SK-N-SH treated with all-trans-retinoic acid at 6 μM for 48 hours (cell line): ENCODE data around the gene MUC2.
A peak's percentile ranks its signal among the peaks of the same experiment; 100 is the strongest.

Experiments used
- ATAC-seq: fragments of 200-7000 bp; cut with Tn5 transposase; 3 replicates; pipeline ENCODE4 v1.9.1; 2020; ENCODE audit warnings: mild to moderate bottlenecking, moderate library complexity
- BACH2 ChIP-seq: fragments of 250-450 bp; sonication (Bioruptor Pico); IDR thresholded peaks from 2 replicates; pipeline ENCODE4 v1.9.0; 2021; ENCODE audit warnings: mild to moderate bottlenecking, borderline replicate concordance
- CSDC2 ChIP-seq: fragments of 250-450 bp; sonication (Bioruptor Pico); IDR thresholded peaks from 2 replicates; pipeline ENCODE4 v1.5.0; 2020; ENCODE audit warnings: mild to moderate bottlenecking, moderate library complexity
- CSRNP3 ChIP-seq: fragments of 250-450 bp; sonication (Bioruptor Pico); IDR thresholded peaks from 2 replicates; pipeline ENCODE4 v1.5.1; 2021; ENCODE audit warnings: mild to moderate bottlenecking, moderate library complexity
- ESRRG ChIP-seq: fragments of 250-450 bp; sonication (Bioruptor Pico); IDR thresholded peaks from 2 replicates; pipeline ENCODE4 v1.6.1; 2021; ENCODE audit warnings: mild to moderate bottlenecking
- GLIS3 ChIP-seq: fragments of 250-450 bp; sonication (Bioruptor Pico); IDR thresholded peaks from 2 replicates; pipeline ENCODE4 v1.5.0; 2020; ENCODE audit warnings: mild to moderate bottlenecking, moderate library complexity
- ISL1 ChIP-seq: fragments of 250-450 bp; sonication (Bioruptor Pico); IDR thresholded peaks from 2 replicates; pipeline ENCODE4 v2.1.2; 2022; ENCODE audit warnings: mild to moderate bottlenecking, moderate library complexity
- OSR1 ChIP-seq: fragments of 250-450 bp; sonication (Bioruptor Pico); IDR thresholded peaks from 2 replicates; pipeline ENCODE4 v1.8.0; 2022; ENCODE audit warnings: moderate library complexity, mild to moderate bottlenecking, inconsistent platforms
- POU6F1 ChIP-seq: fragments of 250-450 bp; sonication (Bioruptor Pico); IDR thresholded peaks from 2 replicates; pipeline ENCODE4 v1.8.0; 2021; ENCODE audit warnings: low read depth, mild to moderate bottlenecking, moderate library complexity, borderline replicate concordance
- RARB ChIP-seq: fragments of 250-450 bp; sonication (Bioruptor Pico); IDR thresholded peaks from 2 replicates; pipeline ENCODE4 v1.8.0; 2021; ENCODE audit warnings: mild to moderate bottlenecking, moderate library complexity
- SNAI2 ChIP-seq: fragments of 250-450 bp; sonication (Bioruptor Pico); IDR thresholded peaks from 2 replicates; pipeline ENCODE4 v1.5.0; 2020; ENCODE audit warnings: mild to moderate bottlenecking, moderate library complexity
- TCF4 ChIP-seq: fragments of 250-450 bp; sonication (Bioruptor Pico); IDR thresholded peaks from 2 replicates; pipeline ENCODE4 v1.8.0; 2021; ENCODE audit warnings: mild to moderate bottlenecking, moderate library complexity, borderline replicate concordance
- ZC3H10 ChIP-seq: fragments of 250-450 bp; sonication (Bioruptor Pico); IDR thresholded peaks from 2 replicates; pipeline ENCODE4 v1.5.1; 2021; ENCODE audit warnings: mild to moderate bottlenecking, moderate library complexity
- ZFP3 ChIP-seq: fragments of 250-450 bp; sonication (Bioruptor Pico); IDR thresholded peaks from 2 replicates; pipeline ENCODE4 v1.5.0; 2020; ENCODE audit warnings: mild to moderate bottlenecking, moderate library complexity
- ZFP30 ChIP-seq: fragments of 450-650 bp; formaldehyde crosslinking; IDR thresholded peaks from 2 replicates; pipeline ENCODE4 v1.5.0; 2022; ENCODE audit warnings: mild to moderate bottlenecking, moderate library complexity
- ZNF565 ChIP-seq: fragments of 450-650 bp; formaldehyde crosslinking; conservative IDR thresholded peaks from 2 replicates; pipeline ENCODE4 v1.5.0; 2020; ENCODE audit warnings: low read depth, mild to moderate bottlenecking, moderate library complexity
- ZNF70 ChIP-seq: fragments of 450-650 bp; formaldehyde crosslinking; IDR thresholded peaks from 2 replicates; pipeline ENCODE4 v1.5.0; 2020; ENCODE audit warnings: mild to moderate bottlenecking, moderate library complexity
- ZNF8 ChIP-seq: fragments of 450-650 bp; formaldehyde crosslinking; IDR thresholded peaks from 2 replicates; pipeline ENCODE4 v1.5.0; 2020; ENCODE audit warnings: mild to moderate bottlenecking, moderate library complexity
- TF ChIP-seq, protein P1 (sequence below): fragments of 250-450 bp; sonication (Bioruptor Pico); IDR thresholded peaks from 2 replicates; pipeline ENCODE4 v1.5.0; 2020; ENCODE audit warnings: mild to moderate bottlenecking, moderate library complexity
- TF ChIP-seq, protein P2 (sequence below): fragments of 250-450 bp; sonication (Bioruptor Pico); IDR thresholded peaks from 2 replicates; pipeline ENCODE4 v1.8.0; 2020; ENCODE audit warnings: mild to moderate bottlenecking, moderate library complexity, borderline replicate concordance
- TF ChIP-seq, protein P3 (sequence below): fragments of 250-450 bp; sonication (Bioruptor Pico); IDR thresholded peaks from 2 replicates; pipeline ENCODE4 v1.5.1; 2020; ENCODE audit warnings: low read depth, mild to moderate bottlenecking, moderate library complexity

MUC2 gene

GRCh38 chr11:1073261-1073724, 1.4 kb upstream of the MUC2 start:
- ATAC-seq: peak; percentile 30
- TF ChIP-seq OSR1 (CRISPR knock-in tag): no peak
- TF ChIP-seq BACH2 (CRISPR knock-in tag): no peak
- no peak for TF ChIP-seq SNAI2 (CRISPR knock-in tag)
- no peak for TF ChIP-seq CSRNP3 (CRISPR knock-in tag)
- TF ChIP-seq, protein P1, sequence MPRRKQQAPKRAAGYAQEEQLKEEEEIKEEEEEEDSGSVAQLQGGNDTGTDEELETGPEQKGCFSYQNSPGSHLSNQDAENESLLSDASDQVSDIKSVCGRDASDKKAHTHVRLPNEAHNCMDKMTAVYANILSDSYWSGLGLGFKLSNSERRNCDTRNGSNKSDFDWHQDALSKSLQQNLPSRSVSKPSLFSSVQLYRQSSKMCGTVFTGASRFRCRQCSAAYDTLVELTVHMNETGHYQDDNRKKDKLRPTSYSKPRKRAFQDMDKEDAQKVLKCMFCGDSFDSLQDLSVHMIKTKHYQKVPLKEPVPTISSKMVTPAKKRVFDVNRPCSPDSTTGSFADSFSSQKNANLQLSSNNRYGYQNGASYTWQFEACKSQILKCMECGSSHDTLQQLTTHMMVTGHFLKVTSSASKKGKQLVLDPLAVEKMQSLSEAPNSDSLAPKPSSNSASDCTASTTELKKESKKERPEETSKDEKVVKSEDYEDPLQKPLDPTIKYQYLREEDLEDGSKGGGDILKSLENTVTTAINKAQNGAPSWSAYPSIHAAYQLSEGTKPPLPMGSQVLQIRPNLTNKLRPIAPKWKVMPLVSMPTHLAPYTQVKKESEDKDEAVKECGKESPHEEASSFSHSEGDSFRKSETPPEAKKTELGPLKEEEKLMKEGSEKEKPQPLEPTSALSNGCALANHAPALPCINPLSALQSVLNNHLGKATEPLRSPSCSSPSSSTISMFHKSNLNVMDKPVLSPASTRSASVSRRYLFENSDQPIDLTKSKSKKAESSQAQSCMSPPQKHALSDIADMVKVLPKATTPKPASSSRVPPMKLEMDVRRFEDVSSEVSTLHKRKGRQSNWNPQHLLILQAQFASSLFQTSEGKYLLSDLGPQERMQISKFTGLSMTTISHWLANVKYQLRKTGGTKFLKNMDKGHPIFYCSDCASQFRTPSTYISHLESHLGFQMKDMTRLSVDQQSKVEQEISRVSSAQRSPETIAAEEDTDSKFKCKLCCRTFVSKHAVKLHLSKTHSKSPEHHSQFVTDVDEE: no peak
- no peak for TF ChIP-seq ZC3H10 (CRISPR knock-in tag)
- TF ChIP-seq ISL1 (CRISPR knock-in tag): no peak
- no peak for TF ChIP-seq ZNF565 (CRISPR knock-in tag)
- no peak for TF ChIP-seq GLIS3
- no peak for TF ChIP-seq CSDC2 (CRISPR knock-in tag)
- no peak for TF ChIP-seq POU6F1 (CRISPR knock-in tag)
- TF ChIP-seq TCF4 (CRISPR knock-in tag): no peak

DNA sequence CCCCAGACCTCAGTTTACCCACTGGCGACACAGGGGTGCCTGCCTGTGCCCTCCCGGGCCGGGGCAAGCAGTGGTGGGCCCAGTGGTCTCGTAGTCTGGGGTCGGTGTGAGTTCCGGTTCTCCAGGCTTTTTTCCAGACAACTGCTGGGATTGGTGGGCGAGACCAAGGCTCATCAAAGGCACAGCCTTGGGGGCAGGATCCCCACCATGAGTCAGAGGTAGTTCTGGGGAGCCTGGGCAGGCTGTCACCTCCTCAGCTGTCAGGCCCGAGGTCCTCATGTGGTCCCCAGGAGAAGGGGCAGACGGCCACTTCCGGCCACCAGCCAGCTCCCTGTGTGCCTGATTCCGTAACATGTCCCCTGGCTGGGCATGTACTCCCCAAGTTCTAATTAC, 827 bp upstream of the MUC2 start:
- ATAC-seq: no peak
- no peak for TF ChIP-seq TCF4 (CRISPR knock-in tag)
- TF ChIP-seq, protein P2, sequence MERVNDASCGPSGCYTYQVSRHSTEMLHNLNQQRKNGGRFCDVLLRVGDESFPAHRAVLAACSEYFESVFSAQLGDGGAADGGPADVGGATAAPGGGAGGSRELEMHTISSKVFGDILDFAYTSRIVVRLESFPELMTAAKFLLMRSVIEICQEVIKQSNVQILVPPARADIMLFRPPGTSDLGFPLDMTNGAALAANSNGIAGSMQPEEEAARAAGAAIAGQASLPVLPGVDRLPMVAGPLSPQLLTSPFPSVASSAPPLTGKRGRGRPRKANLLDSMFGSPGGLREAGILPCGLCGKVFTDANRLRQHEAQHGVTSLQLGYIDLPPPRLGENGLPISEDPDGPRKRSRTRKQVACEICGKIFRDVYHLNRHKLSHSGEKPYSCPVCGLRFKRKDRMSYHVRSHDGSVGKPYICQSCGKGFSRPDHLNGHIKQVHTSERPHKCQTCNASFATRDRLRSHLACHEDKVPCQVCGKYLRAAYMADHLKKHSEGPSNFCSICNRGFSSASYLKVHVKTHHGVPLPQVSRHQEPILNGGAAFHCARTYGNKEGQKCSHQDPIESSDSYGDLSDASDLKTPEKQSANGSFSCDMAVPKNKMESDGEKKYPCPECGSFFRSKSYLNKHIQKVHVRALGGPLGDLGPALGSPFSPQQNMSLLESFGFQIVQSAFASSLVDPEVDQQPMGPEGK (CRISPR knock-in tag): no peak
- TF ChIP-seq SNAI2 (CRISPR knock-in tag): no peak
- TF ChIP-seq CSRNP3 (CRISPR knock-in tag): no peak
- no peak for TF ChIP-seq OSR1 (CRISPR knock-in tag)
- no peak for TF ChIP-seq ZNF565 (CRISPR knock-in tag)
- TF ChIP-seq RARB (CRISPR knock-in tag): no peak
- TF ChIP-seq ZFP30 (CRISPR knock-in tag): no peak
- no peak for TF ChIP-seq ESRRG (CRISPR knock-in tag)
- TF ChIP-seq ZNF8 (CRISPR knock-in tag): no peak
- TF ChIP-seq CSDC2 (CRISPR knock-in tag): no peak
- no peak for TF ChIP-seq ZFP3
- no peak for TF ChIP-seq GLIS3
- TF ChIP-seq, protein P3, sequence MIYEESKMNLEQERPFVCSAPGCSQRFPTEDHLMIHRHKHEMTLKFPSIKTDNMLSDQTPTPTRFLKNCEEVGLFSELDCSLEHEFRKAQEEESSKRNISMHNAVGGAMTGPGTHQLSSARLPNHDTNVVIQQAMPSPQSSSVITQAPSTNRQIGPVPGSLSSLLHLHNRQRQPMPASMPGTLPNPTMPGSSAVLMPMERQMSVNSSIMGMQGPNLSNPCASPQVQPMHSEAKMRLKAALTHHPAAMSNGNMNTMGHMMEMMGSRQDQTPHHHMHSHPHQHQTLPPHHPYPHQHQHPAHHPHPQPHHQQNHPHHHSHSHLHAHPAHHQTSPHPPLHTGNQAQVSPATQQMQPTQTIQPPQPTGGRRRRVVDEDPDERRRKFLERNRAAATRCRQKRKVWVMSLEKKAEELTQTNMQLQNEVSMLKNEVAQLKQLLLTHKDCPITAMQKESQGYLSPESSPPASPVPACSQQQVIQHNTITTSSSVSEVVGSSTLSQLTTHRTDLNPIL (CRISPR knock-in tag): no peak
- TF ChIP-seq BACH2 (CRISPR knock-in tag): no peak
- TF ChIP-seq, protein P1: no peak
- TF ChIP-seq ZNF70 (CRISPR knock-in tag): no peak
- no peak for TF ChIP-seq ZC3H10 (CRISPR knock-in tag)
